Measurements from ENCODE around the gene SCAMP4.

SCAMP4 gene

GRCh38 chr19:1933942-1934341 lies 28.7 kb downstream of the SCAMP4 start:
- TF ChIP-seq TAF1 (IDR thresholded peaks at IDR 0.05; ENCODE audit: low read depth) (no peak), NFIC (IDR thresholded peaks at IDR 0.05) (no peak), EP300 (IDR thresholded peaks at IDR 0.05; ENCODE audit: borderline replicate concordance) (no peak), RAD21 (IDR thresholded peaks at IDR 0.05; ENCODE audit: low read depth) (no peak), YY1 (IDR thresholded peaks at IDR 0.05; ENCODE audit: low read depth) (no peak), TCF12 (IDR thresholded peaks at IDR 0.05; ENCODE audit: low read depth) (no peak), CREB1 (IDR thresholded peaks at IDR 0.05; ENCODE audit: low read depth) (no peak), CEBPB (IDR thresholded peaks at IDR 0.05) (no peak), ZBTB7A (IDR thresholded peaks at IDR 0.05; ENCODE audit: low read depth) (no peak)
- TF ChIP-seq, protein P1, sequence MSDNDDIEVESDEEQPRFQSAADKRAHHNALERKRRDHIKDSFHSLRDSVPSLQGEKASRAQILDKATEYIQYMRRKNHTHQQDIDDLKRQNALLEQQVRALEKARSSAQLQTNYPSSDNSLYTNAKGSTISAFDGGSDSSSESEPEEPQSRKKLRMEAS (IDR thresholded peaks at IDR 0.05) = no peak

DNA sequence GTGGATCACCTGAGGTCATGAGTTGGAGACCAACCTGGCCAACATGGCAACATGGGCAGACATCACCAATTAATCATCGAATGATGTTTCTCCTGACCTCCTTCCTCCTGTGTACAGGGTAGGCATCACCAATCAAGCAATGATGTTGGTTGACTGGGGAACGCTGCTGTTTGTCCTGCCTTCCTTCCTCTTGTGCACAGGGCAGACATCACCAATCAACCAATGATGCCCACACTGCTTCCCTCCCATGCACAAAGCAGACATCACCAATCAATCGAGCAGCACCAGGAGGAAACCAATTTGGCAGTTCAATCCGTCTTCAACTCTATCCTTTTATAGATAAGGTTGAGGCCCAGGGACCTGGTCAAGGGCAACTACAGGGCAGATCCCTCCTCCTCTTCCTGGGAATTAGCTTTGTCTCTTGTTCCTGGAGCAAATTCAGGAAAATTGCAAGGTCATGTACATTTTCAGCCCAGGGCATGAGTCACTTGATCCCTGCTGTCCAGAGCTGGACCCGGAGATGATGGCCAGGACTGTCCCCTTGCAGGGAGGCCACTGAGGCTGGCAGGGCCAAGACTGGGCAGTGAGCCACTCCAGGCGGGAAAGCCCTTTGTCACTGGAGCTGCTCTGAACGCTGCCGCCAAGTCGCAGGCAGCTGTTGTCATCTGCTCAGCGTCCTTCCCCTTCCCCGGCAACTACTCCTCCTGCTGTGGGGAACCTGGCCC lies 30.4 kb downstream of the SCAMP4 start:
- TF ChIP-seq CREB1 (IDR thresholded peaks at IDR 0.05; ENCODE audit: low read depth) = no peak
- TF ChIP-seq CEBPB (IDR thresholded peaks at IDR 0.05) = no peak
- TF ChIP-seq, protein P2, sequence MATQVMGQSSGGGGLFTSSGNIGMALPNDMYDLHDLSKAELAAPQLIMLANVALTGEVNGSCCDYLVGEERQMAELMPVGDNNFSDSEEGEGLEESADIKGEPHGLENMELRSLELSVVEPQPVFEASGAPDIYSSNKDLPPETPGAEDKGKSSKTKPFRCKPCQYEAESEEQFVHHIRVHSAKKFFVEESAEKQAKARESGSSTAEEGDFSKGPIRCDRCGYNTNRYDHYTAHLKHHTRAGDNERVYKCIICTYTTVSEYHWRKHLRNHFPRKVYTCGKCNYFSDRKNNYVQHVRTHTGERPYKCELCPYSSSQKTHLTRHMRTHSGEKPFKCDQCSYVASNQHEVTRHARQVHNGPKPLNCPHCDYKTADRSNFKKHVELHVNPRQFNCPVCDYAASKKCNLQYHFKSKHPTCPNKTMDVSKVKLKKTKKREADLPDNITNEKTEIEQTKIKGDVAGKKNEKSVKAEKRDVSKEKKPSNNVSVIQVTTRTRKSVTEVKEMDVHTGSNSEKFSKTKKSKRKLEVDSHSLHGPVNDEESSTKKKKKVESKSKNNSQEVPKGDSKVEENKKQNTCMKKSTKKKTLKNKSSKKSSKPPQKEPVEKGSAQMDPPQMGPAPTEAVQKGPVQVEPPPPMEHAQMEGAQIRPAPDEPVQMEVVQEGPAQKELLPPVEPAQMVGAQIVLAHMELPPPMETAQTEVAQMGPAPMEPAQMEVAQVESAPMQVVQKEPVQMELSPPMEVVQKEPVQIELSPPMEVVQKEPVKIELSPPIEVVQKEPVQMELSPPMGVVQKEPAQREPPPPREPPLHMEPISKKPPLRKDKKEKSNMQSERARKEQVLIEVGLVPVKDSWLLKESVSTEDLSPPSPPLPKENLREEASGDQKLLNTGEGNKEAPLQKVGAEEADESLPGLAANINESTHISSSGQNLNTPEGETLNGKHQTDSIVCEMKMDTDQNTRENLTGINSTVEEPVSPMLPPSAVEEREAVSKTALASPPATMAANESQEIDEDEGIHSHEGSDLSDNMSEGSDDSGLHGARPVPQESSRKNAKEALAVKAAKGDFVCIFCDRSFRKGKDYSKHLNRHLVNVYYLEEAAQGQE (IDR thresholded peaks at IDR 0.05; ENCODE audit: low read depth) = no peak
- TF ChIP-seq FOXM1 (IDR thresholded peaks at IDR 0.05; ENCODE audit: borderline replicate concordance, low read depth) = no peak
- TF ChIP-seq RAD21 (IDR thresholded peaks at IDR 0.05; ENCODE audit: low read depth) = no peak
- TF ChIP-seq, protein P1 (IDR thresholded peaks at IDR 0.05) = 0 out of 2 replicates have a peak, but pooled peaks have one; percentile 53
- TF ChIP-seq YY1 (IDR thresholded peaks at IDR 0.05; ENCODE audit: low read depth) = peak; percentile 65; the same call in 1 of the 2 replicates
- TF ChIP-seq TAF1 (IDR thresholded peaks at IDR 0.05; ENCODE audit: low read depth) = no peak
- no peak for TF ChIP-seq EGR1 (IDR thresholded peaks at IDR 0.05)
- no peak for TF ChIP-seq USF1 (IDR thresholded peaks at IDR 0.05)
- no peak for TF ChIP-seq NFIC (IDR thresholded peaks at IDR 0.05)
- TF ChIP-seq TEAD4 (IDR thresholded peaks at IDR 0.05) = no peak
- no peak for TF ChIP-seq TCF12 (IDR thresholded peaks at IDR 0.05; ENCODE audit: low read depth)
- no peak for TF ChIP-seq EP300 (IDR thresholded peaks at IDR 0.05; ENCODE audit: borderline replicate concordance)

DNA sequence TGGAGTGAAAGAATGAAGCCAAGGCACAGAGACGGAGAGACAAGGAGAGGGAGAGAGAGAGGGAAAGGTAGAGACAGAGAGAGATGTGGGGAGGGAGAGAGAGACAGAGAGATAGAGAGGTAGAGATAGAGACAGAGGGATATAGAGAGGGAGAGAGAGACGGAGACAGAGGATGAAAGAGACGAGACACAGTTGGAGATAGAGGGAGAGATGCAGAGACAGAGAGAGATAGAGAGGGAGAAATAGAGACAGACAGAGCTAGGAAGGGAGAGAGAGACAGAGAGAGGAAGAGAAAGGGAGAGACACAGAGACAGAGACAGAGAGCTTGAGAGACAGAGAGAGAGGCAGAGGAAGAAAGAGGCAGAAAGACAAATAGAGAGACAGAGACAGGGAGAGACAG lies 31.2 kb downstream of the SCAMP4 start:
- TF ChIP-seq CEBPB (IDR thresholded peaks at IDR 0.05) (no peak), TCF12 (IDR thresholded peaks at IDR 0.05; ENCODE audit: low read depth) (no peak), TEAD4 (IDR thresholded peaks at IDR 0.05) (no peak), USF1 (IDR thresholded peaks at IDR 0.05) (no peak), NFIC (IDR thresholded peaks at IDR 0.05) (no peak), TAF1 (IDR thresholded peaks at IDR 0.05; ENCODE audit: low read depth) (no peak), CREB1 (IDR thresholded peaks at IDR 0.05; ENCODE audit: low read depth) (no peak), RAD21 (IDR thresholded peaks at IDR 0.05; ENCODE audit: low read depth) (no peak), EP300 (IDR thresholded peaks at IDR 0.05; ENCODE audit: borderline replicate concordance) (no peak), EGR1 (IDR thresholded peaks at IDR 0.05) (no peak), YY1 (IDR thresholded peaks at IDR 0.05; ENCODE audit: low read depth) (no peak)
- TF ChIP-seq, protein P2 (IDR thresholded peaks at IDR 0.05; ENCODE audit: low read depth) = no peak

GRCh38 chr19:1936916-1937610 lies 31.9 kb downstream of the SCAMP4 start:
- TF ChIP-seq, protein P1 (IDR thresholded peaks at IDR 0.05) = no peak
- TF ChIP-seq TAF1 (IDR thresholded peaks at IDR 0.05; ENCODE audit: low read depth) (no peak), CEBPB (IDR thresholded peaks at IDR 0.05) (no peak), USF1 (IDR thresholded peaks at IDR 0.05) (no peak), EGR1 (IDR thresholded peaks at IDR 0.05) (no peak), CREB1 (IDR thresholded peaks at IDR 0.05; ENCODE audit: low read depth) (no peak), ZBTB7A (IDR thresholded peaks at IDR 0.05; ENCODE audit: low read depth) (no peak), TEAD4 (IDR thresholded peaks at IDR 0.05) (no peak), YY1 (IDR thresholded peaks at IDR 0.05; ENCODE audit: low read depth) (no peak), RAD21 (IDR thresholded peaks at IDR 0.05; ENCODE audit: low read depth) (no peak), TCF12 (IDR thresholded peaks at IDR 0.05; ENCODE audit: low read depth) (no peak), FOXM1 (IDR thresholded peaks at IDR 0.05; ENCODE audit: borderline replicate concordance, low read depth) (no peak), NFIC (IDR thresholded peaks at IDR 0.05) (no peak)

Measured in Ishikawa (cell line).